Right ventricle myocardium superior (tissue), 1 donor: Measurements from ENCODE around the gene TMOD2. TPM values are rescaled to one million over a fixed set of nuclear protein-coding genes. Genes with fewer than 3 reads are reported as not detected.

Experiments used
- ATAC-seq: fragments of 200-7000 bp; cut with Tn5 transposase; one replicate; pipeline ENCODE4 v1.9.1; 2020; ENCODE audit warnings: mild to moderate bottlenecking; ENCODE audit not compliant: poor library complexity
- DNase-seq: peaks from one replicate; pipeline ENCODE4 v3.0.0-alpha.2; 2020
- intact Hi-C: fragments of 100-400 bp; cut with DNase I; formaldehyde crosslinking; loops from one replicate; pipeline ENCODE4 v1.11.2; 2022
- total RNA-seq: library from RNA; stranded (reverse); fragmentation: NEBNext Ultra II Directional; extraction: Animal tissue kit (Norgen Biotek cat#: 25700); gene quantifications from one replicate; pipeline ENCODE4 v1.2.1, GENCODE V29; 2021
- donor health status: DM: no; HTN: yes; CAD: no; lungs with severe emphysema.

TMOD2 gene
- total RNA-seq, 1 donor from 2014 or later: 7.3 TPM

DNA sequence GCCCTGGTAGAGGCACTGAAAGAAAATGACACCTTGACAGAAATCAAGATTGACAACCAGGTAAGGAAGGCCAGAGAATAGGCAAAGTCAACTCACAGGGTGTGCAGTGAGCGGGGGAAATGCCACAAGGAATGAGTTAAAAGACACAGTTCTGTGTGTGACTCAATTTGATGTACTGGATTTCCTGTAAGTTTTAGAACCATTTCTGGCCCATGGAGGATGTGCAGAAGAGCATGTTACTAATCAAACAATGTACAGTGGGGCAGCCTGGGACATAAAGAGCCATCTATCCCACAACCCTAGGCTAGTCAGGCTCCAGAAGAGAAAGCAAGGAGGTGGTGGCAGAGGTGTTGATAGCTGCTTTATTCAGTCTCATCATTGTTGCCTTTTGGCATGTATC, 46.9 kb downstream of the TMOD2 start:
- DNase-seq (no peak), ATAC-seq (no peak)
- intact Hi-C loops: no loop called here

DNA sequence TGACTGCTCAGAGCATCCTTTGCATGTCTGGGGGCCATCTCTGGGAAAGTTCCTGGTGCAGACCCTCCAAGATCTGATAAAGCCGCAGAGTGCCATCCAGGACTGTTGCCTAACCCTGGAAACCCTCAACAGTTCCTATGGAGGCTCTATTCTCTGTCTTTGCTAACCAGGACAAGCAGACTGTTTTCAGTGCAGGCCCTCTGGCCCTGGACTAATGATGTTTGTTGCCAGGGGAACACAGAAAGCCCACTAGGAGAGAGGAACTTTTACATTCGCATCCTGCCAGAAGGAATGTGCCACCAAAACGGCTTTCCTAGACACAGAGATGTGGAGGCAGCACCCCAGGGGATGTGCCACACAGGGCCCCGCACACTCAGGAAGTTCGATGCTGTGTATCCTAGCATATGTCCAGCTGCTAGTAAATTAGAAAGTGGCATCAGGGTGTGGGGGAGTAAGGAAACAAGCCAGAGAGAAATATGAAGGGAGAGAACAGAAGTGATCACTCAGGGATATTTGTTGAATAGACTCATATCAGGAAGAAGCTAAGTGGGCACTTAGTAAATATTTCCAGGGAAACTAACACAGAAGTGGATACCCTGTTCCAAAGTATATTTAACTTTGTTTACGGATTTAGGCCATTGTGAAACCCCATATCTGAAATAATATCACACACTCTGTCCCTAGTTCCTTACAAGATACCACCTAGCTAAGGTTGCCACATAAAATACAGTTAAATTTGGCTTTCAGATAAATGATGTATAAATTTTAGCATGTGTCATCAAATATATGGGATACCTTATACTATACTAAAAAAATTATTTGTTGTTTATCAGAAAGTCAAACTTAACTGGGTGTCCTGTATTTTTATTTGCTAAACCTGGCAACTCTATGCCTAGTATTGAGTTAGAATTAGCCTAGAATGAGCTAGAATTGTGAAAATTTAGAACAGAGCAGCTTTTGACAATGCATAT, 48.2 kb downstream of the TMOD2 start:
- intact Hi-C loops: no loop called here
- ATAC-seq: no peak
- no peak for DNase-seq

DNA sequence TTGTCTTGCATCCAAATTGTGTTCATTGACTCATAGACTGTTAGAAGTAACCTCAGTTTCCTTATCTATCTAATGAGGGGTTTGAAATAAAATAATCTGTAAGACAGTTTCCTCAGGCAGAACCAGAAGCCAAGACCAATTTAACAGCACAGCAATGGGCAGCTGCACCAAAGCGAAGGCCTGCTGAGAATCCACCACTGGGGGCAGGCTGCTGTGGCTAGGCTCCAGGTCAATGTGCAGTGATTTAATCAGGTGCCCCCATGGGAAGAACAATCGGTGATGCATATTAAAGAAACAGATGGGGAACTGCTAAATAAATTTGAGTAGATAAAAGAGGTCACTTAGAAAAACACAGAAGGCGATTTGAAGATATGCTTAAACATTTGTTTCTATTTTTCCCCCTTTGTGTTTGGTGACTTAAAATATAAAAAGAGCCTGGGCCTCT, 50.0 kb downstream of the TMOD2 start:
- peak; percentile 51 for DNase-seq
- intact Hi-C loops: no loop called here
- peak; percentile 70 for ATAC-seq

DNA sequence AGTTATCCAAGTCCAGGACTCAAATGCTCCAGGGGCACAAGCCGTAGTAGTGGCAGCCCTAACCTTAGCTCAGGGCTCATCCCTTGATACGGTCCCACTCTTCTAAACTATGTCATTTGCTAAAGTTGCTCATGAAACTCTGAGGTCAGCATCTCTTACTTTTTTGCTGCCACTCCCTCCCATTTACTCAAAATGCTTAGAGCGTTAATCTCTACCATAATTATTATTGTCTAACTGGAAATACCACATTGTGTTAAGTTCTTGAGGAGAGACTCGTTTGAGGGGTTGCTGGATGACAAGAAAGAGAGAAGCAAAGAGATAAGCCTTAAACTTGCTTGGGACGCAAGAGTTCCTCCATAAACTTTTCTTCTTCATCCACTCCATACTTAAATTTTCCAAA, 51.2 kb downstream of the TMOD2 start:
- intact Hi-C loops: no loop called here
- ATAC-seq (no peak), DNase-seq (no peak)

DNA sequence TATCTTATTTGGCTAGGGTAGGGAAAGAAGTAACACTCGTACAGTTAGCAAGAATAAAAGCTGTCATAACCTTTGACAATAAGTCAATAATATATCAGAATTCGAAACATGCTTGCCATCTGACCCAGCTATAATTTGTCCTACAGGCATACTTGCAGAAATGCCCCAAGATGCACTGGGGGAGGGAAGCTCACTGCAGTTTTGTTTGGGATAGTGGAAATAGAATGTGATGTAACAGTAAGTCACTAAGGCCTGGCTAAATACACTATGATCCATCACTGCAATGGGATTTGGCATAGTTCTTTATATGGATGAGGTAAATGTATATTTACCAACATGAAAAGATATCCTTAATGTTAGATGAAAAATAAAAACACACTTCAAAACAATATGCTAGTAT, 52.6 kb downstream of the TMOD2 start:
- DNase-seq (no peak), ATAC-seq (no peak)
- intact Hi-C loops: no loop called here

DNA sequence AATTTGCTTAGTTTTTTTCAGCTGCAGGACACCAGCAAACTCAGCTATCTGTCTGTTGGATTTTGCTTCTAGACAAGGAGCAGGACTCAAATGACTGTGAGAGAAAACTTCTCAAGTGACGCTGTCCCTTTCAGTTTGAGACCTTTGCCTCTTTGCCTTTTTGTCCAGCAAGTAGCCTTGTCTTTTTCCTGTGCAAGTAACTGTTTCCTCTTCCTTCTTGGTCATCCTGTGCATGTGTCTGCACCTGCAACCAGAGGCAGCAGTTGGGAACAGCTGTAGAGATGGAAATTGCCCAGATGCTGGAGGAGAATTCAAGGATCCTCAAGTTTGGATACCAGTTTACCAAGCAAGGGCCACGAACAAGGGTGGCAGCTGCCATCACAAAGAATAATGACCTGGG, 54.7 kb downstream of the TMOD2 start:
- ATAC-seq (no peak), DNase-seq (no peak)
- intact Hi-C loops: no loop called here

DNA sequence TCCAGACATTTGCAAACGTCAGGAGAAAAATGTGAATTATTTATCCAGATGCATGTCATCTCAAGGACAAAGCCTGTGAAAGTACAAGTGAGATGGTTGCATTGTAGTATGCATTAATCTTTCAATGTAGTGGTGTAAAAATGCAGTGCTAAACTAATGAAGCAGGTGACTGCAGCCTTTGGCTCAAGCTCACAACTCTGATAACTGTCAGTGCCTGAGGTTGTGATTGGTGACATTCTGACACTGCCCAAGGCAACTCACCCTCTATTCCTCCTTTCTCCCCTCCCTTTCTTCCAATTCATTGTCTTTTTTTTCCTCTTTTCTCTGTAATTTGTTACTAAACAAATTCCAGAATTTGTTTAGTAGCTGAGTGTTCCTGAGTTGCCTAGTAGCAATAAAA, 58.1 kb downstream of the TMOD2 start:
- DNase-seq (no peak), ATAC-seq (peak; percentile 53)
- intact Hi-C loops: no loop called here

DNA sequence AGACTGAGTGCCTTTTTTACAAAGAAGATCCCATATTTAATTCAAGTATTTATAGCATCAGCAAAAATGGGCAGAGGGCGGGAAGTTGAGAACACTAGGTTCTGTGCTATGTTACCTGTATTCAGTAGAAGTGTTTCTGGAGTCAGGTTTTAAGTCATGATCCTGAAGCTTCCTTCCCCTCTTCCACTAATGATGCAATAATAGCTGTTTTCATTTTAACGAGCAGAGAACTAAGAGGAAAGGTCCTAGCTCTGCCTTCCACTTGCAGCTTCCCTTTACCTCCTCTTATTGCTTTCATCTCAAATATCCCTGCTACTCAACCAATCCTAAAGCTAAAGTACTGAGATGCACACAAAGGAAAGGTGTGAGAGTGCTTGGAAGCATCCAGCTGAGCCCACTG, 61.2 kb downstream of the TMOD2 start:
- DNase-seq (no peak), ATAC-seq (no peak)
- intact Hi-C loops: no loop called here

DNA sequence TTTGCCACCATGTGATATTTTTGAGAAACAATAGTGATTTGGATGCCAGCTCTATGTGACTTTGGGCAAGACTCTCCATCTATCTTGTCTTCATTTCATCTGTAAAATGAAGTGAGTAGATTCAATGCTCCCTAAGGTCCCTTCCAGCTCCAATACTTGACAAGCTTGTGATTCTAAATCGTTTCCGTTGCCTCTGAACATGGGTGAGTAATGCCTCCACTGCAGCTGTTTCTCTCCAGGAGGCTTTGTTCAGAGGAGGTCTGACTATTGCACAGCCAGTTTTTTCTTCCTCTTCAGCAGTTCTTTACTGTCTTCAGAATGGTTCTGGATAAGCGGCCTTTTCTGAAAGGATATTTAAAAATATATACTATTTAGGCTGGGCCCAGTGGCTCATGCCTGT, 63.2 kb downstream of the TMOD2 start:
- intact Hi-C loops: no loop called here
- ATAC-seq (no peak), DNase-seq (no peak)

DNA sequence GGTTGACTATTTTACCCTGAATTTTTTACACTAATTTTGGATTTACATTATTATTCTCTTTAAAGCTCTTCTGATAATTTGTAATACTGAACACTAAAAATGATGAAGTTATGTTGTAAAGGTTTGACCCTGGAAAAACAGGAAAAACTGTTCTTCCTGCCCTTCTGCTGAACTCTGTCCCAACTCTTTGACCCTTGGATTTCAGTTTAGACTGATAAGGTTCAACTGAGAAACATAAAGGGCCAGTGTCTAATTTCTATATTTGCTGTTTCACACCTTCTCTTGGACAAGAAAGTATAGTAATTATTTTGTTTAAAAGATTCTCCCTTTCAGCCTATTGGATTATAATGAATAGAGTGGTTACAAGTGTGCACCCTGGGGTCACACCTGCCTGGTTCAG, 65.2 kb downstream of the TMOD2 start:
- ATAC-seq (no peak), DNase-seq (no peak)
- intact Hi-C loops: no loop called here

DNA sequence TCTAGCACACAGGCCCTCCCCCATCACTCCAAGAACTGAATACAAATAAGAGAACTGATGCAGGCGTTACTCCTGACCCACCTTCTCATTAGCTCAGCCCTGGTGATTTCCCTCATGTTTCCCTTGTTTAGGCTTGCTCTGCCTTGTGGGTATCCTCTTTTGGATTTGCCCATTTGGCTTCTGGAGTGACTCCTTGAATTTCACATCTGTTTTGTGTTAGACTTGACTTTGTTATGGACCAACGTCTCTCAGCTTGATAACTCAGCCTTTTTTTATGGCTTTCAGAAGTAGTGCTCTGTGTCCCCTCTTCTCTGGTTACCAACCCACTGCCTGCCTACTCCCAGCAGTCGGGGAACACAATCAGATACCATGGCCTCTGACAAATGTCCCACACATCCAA, 66.8 kb downstream of the TMOD2 start:
- DNase-seq: no peak
- ATAC-seq: no peak
- intact Hi-C loops: no loop called here

DNA sequence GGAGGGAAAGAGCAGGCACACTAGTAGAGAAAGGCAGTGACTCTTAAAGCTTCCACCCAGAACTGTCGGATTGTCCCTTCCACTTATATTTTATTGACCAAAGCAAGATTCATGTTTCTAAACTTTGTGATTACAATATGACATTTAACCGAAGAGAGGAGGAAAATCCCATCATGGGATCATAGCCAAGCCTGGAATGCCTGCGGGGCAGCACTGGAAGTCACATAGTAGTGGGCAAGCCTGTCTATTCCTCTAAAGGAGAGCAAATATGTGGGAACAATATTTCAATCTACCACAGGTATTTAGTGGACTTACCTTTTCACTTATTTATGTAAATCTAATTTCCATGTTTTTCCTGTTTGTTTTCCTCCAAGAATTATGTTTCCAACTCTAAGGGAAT, 74.3 kb downstream of the TMOD2 start:
- DNase-seq: no peak
- ATAC-seq: no peak
- intact Hi-C loops: no loop called here

DNA sequence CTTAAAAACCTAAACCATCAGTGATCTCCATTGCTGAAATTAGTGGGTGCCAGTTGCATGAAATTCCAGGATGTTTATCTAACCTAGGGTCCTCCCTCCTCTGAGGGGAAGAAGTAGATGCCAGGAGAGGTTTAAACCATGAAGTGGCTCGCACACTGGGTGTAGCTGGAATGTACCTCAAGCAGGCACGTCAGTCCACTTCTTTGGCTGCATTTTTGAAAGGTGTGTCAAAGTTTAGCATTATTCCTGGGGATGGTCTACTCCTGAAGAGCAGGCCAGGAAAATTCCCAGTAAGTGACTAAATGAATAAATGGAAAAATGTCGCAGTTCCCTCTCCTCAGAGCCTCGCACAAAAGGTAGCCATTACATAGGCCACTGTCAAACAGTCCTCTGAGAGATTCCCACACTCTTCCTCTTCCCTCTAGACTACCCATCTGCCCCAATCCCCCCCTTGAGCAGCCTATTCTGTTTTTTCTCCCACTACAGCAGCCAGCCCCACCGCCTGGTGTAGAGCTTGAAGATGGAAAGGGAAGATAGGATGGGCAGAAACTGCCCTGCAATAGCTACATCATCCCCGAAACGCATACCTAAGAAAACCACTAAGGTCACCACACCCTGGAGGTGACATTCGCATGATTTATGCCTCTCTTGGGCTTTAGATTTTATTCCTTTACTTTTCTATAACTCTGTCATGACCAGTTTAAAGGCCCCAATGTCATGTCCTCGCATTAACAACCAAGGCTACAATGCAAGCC, 77.4 kb downstream of the TMOD2 start:
- ATAC-seq: no peak
- intact Hi-C loops: no loop called here
- no peak for DNase-seq

DNA sequence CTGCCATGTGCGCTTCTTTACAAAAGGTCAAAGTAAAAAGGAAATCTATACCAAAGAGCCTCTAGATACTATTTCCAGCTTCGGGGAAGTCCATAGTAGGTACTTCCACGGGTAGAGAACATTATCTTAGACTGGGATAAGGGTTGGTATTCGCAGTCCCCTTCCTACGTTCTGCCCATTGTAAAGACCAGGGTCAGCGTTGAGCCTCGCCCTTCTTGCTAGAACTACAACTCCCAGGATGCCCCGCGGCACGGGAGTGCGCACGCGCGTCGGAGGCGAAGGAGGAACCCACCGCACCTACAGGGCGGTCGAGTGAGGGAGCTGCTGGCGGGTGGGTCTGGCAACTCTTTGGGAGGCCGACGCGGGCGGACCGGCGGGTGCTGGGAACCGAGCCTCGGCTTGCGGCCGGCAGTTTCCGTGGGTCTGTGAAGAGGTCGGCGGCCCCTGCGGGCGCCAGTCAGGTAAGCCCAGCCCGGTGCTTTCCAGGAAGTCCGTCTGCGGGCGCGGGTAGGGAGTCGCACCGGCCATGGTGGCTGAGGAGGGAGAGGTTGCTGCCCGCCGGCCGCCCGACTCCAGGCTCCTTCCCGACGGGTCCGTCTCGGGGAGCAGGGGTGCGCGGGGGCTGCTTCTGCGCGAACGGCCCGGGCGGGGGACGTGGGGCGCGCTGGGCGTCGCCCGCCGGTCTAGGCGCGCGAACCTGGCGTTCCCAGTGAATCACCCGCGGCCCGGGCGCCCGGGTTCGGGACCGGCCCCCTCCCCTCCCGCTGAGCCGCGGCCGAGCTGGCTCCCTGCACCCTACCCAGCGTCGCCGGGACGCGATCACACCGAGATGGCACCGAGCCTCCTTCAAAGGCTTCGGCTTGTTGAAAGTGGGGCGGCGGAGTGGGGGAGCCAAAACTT, 78.2 kb downstream of the TMOD2 start, which contains the start of gene TMOD3:
TMOD3 (plus strand) TSS at position 278 of the 900 bp plus-strand sequence. CDS start 33,232 bp downstream, outside the sequence.
- intact Hi-C loops: no loop called here
- ATAC-seq: peak; percentile 99
- peak; percentile 96 for DNase-seq

DNA sequence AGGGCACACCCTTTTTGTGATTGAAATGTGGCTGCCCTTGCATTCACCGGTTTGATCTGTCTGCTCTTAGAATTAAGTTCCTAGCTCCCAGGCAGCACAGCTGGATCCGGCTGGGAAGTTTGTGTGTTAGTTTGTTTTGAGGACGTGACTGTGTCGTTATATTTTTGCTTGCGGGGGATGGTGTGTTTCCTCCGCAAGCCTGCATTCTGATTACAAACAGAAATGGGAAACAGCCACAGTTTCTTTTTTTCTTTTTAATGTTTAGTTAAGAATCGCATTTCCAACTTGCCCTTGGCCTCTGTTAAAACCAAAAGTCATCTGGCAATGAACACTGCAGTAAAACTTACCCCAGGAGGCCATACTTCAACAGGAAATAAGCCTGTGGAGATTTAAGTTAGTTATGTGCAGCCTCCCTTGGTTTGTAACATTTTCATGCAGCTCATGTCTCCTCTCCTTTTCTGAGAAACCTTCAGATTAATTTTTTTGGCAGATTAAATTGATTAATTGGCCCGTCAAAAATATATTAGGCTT, 78.9 kb downstream of the TMOD2 start:
- ATAC-seq: peak; percentile 46
- intact Hi-C loops: no loop called here
- no peak for DNase-seq

DNA sequence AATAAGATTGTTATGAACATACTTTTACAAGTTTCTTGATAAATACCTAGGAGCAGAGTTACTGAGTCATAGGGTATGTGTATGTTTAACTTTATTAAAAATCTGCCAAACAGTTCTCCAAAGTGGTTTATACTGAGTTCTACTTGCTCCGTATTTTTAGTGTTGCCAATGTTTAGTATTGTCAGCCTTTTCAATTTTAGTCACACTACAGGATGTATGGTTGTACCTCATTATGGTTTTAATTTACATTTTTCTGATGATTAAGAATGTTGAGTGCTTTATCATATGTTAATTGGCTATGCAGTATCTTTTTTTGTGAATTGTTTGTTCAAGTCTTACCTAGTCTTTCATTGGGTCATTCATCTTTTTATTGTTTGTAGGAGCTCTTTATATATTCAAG, 82.4 kb downstream of the TMOD2 start:
- intact Hi-C loops: no loop called here
- no peak for DNase-seq
- no peak for ATAC-seq

DNA sequence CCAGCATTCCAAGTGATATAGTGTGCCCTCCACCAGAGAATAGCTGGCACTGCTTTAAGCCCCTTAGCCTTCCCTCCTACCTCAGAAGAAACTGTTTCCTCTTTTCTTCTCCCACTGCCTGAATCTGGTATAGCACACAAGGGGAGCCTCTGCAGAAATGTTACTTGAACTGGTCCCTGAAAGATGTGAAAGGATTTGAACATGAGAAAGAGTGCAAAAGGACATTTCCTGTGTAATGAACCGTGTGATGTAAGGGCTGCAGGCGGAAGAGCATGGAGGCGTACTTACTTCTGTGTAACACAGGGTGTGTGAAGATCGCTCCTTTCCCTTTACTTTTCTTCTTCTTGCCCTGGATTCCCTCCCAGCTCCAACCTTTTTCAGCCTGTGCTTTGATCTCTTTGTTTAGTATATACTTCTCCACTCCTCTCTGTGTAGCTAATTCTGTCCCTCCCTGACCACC, 86.4 kb downstream of the TMOD2 start:
- intact Hi-C loops: loop anchor here (5.0 kb wide), 1 partner anchor 34 kb away; no protein-coding TSS in a partner anchor
- DNase-seq (no peak), ATAC-seq (peak; percentile 22)

DNA sequence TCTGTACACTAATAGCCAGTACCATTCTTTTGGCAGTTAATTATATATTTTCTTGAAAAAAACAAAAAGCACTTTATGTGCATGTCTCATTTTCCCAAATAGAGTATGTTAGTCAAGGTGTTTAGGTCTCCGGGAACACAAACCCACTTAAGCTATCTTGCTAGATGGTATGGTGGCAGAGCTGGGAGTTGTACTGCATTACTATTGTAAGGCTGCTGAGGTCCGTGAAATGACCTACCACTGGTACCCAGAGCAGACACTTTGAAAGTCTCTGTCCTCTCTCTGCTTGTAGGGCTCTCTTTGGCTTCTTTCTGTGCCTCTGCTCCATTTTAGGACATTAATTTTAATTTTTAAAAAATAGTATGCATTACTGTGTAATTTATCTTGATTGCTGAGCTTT, 86.9 kb downstream of the TMOD2 start:
- intact Hi-C loops: loop anchor here (5.0 kb wide), 1 partner anchor 34 kb away; no protein-coding TSS in a partner anchor
- ATAC-seq: no peak
- DNase-seq: no peak
